Chondrocyte (in vitro differentiated cells): ENCODE data around the gene UGT2B7. TPM values are rescaled to one million over a fixed set of nuclear protein-coding genes. Genes with fewer than 3 reads are reported as not detected.

Experiments
- DNase-seq: peaks from one replicate; pipeline ENCODE4 v3.0.0; 2021; ENCODE audit warnings: mixed read lengths, low spot score
- H3K27ac Mint-ChIP-seq: one replicate; pipeline ENCODE4 v1.8.0; 2021; ENCODE audit warnings: mild to moderate bottlenecking, moderate library complexity, mixed read lengths; ENCODE audit not compliant: unreplicated experiment
- H3K27me3 Mint-ChIP-seq: 2 replicates; pipeline ENCODE4 v1.8.0; 2021; ENCODE audit warnings: low read depth, mixed read lengths
- H3K36me3 Mint-ChIP-seq: 2 replicates; pipeline ENCODE4 v1.8.0; 2021; ENCODE audit warnings: low read depth, mixed read lengths
- H3K4me1 Mint-ChIP-seq: 2 replicates; pipeline ENCODE4 v1.8.0; 2021; ENCODE audit warnings: low read depth, mild to moderate bottlenecking, mixed read lengths
- H3K4me3 Mint-ChIP-seq: one replicate; pipeline ENCODE4 v1.8.0; 2021; ENCODE audit warnings: mild to moderate bottlenecking, moderate library complexity, mixed read lengths; ENCODE audit not compliant: unreplicated experiment
- H3K9me3 Mint-ChIP-seq: 2 replicates; pipeline ENCODE4 v1.8.0; 2021; ENCODE audit warnings: low read depth, mixed read lengths
- CTCF ChIP-seq: fragments of 200-600 bp; sonication (generic); IDR thresholded peaks from 2 replicates; pipeline ENCODE4 v1.5.0; 2021; ENCODE audit warnings: antibody characterized with exemption, mild to moderate bottlenecking, moderate library complexity
- total RNA-seq: library from RNA; stranded (reverse); gene quantifications from 3 replicates; pipeline ENCODE4 v1.2.1, GENCODE V29; 2021

UGT2B7 gene
- total RNA-seq, 1 donor from 2014 or later = 7.1 TPM

GRCh38 chr4:69115851-69116213 is 19.6 kb downstream of the UGT2B7 start:
- H3K27ac Mint-ChIP-seq = no peak overlapping the region
- no peak overlapping the region for H3K4me3 Mint-ChIP-seq
- TF ChIP-seq CTCF = no peak
- no peaks in the 10 kb centered on the region for H3K9me3 Mint-ChIP-seq
- no peaks in the 10 kb centered on the region for H3K36me3 Mint-ChIP-seq
- no peak for DNase-seq
- H3K4me1 Mint-ChIP-seq = no peaks in the 10 kb centered on the region
- no peaks in the 10 kb centered on the region for H3K27me3 Mint-ChIP-seq

GRCh38 chr4:69116645-69117321 is 20.5 kb downstream of the UGT2B7 start:
- Mint-ChIP-seq H3K4me1 (no peaks in the 10 kb centered on the region), H3K4me3 (no peak overlapping the region), H3K9me3 (no peaks in the 10 kb centered on the region), H3K27me3 (no peaks in the 10 kb centered on the region), H3K36me3 (no peaks in the 10 kb centered on the region), H3K27ac (no peak overlapping the region)
- TF ChIP-seq CTCF = no peak
- no peak for DNase-seq

- Mint-ChIP-seq H3K27me3 (no peaks in the 10 kb centered on the region), H3K9me3 (no peaks in the 10 kb centered on the region), H3K4me3 (no peak overlapping the region), H3K36me3 (no peaks in the 10 kb centered on the region), H3K27ac (no peak overlapping the region), H3K4me1 (no peaks in the 10 kb centered on the region)
- TF ChIP-seq CTCF = no peak
- DNase-seq = no peak
Observed at GRCh38 chr4:69120870-69121269, 24.6 kb downstream of the UGT2B7 start.

- H3K36me3 Mint-ChIP-seq = no peaks in the 10 kb centered on the region
- no peaks in the 10 kb centered on the region for H3K9me3 Mint-ChIP-seq
- no peak for TF ChIP-seq CTCF
- H3K27me3 Mint-ChIP-seq = no peaks in the 10 kb centered on the region
- no peak overlapping the region for H3K4me3 Mint-ChIP-seq
- H3K4me1 Mint-ChIP-seq = no peaks in the 10 kb centered on the region
- H3K27ac Mint-ChIP-seq = no peak overlapping the region
- DNase-seq = no peak
Observed at GRCh38 chr4:69122476-69122875, 26.2 kb downstream of the UGT2B7 start.

GRCh38 chr4:69124941-69125340 is 28.7 kb downstream of the UGT2B7 start:
- DNase-seq = no peak
- no peak overlapping the region for H3K27ac Mint-ChIP-seq
- no peak overlapping the region for H3K4me3 Mint-ChIP-seq
- no peaks in the 10 kb centered on the region for H3K36me3 Mint-ChIP-seq
- H3K9me3 Mint-ChIP-seq = no peaks in the 10 kb centered on the region
- H3K27me3 Mint-ChIP-seq = no peaks in the 10 kb centered on the region
- no peaks in the 10 kb centered on the region for H3K4me1 Mint-ChIP-seq
- TF ChIP-seq CTCF = no peak
